Esophagus muscularis mucosa (tissue), 4 donors: ENCODE results near the gene SCNN1B. TPM values are rescaled to one million over a fixed set of nuclear protein-coding genes. Genes with fewer than 3 reads are reported as not detected.

Source experiments
- DNase-seq: peaks from one replicate; pipeline ENCODE4 v3.0.0-alpha.2; 2017; ENCODE audit errors: extremely low spot score
- H3K27ac ChIP-seq, 4 donors: fragments of 200-600 bp; sonication (generic); replicated peaks in 1 of 4; 1 replicate in 3 of 4; 2 replicates in 1 of 4; pipeline ENCODE4 v1.5.1; 2016 to 2019; ENCODE audit warnings: mild to moderate bottlenecking in 1 of 4
- H3K27me3 ChIP-seq, 4 donors: fragments of 200-600 bp; sonication (generic); one replicate each; pipeline versions ENCODE4 v1.5.1 to v1.6.0; 2016 to 2019
- H3K36me3 ChIP-seq, 4 donors: fragments of 200-600 bp; sonication (generic); one replicate each; pipeline ENCODE4 v1.5.1; 2016 to 2019
- H3K4me1 ChIP-seq, 4 donors: fragments of 200-600 bp; sonication (generic); one replicate each; pipeline ENCODE4 v1.5.1; 2016 to 2019
- H3K4me3 ChIP-seq, 4 donors: fragments of 200-600 bp; sonication (generic); 1 replicate in 2 of 4; 2 replicates in 2 of 4; pipeline ENCODE4 v1.5.1; 2016 to 2019; ENCODE audit warnings: mild to moderate bottlenecking in 4 of 4, moderate library complexity in 1 of 4
- H3K9me3 ChIP-seq, 4 donors: fragments of 200-600 bp; sonication (generic); 1 replicate in 3 of 4; 2 replicates in 1 of 4; pipeline ENCODE4 v1.5.1; 2016 to 2019
- CTCF ChIP-seq, 3 experiments: fragments of 200-600 bp in 2 of 3; fragments of 450-650 bp in 1 of 3; sonication (generic) in 2 of 3; IDR thresholded peaks; one replicate each; pipeline ENCODE4 v1.5.1; 2017 to 2019; ENCODE audit warnings: antibody characterized with exemption in 3 of 3, mild to moderate bottlenecking in 2 of 3, moderate library complexity in 1 of 3
- EP300 ChIP-seq: sonication (generic); formaldehyde crosslinking; IDR thresholded peaks from one replicate; pipeline ENCODE4 v1.6.1; 2017; ENCODE audit warnings: antibody characterized with exemption
- POLR2A ChIP-seq: fragments of 450-650 bp; IDR thresholded peaks from one replicate; pipeline ENCODE4 v1.6.1; 2017; ENCODE audit warnings: antibody characterized with exemption, moderate library complexity, mild to moderate bottlenecking, low read depth
- POLR2AphosphoS5 ChIP-seq, 2 donors: sonication (generic); formaldehyde crosslinking; IDR thresholded peaks; one replicate each; pipeline ENCODE4 v1.6.1; 2017; ENCODE audit warnings: antibody characterized with exemption in 2 of 2
- WGBS: methylation state at CpG from one replicate; pipeline ENCODE4 v1.1.5; 2018; 5-methylcytosine and 5-hydroxymethylcytosine counted together
- intact Hi-C: fragments of 100-400 bp; cut with DNase I; formaldehyde crosslinking; loops from one replicate; pipeline ENCODE4 v1.15.1; 2023
- total RNA-seq, 4 donors: library from RNA; depleted of rRNA; stranded (reverse); fragments of >200 nt; gene quantifications; one replicate each; pipeline versions ENCODE4 v1.1.0 to v1.2.1, GENCODE V29; 2016

SCNN1B gene
- total RNA-seq, 4 donors from 2014 or later, result 1.2 to 4.2 (median 4.0) TPM

GRCh38 chr16:23290189-23291062, 11.7 kb upstream of the SCNN1B start:
- 80% methylated on average over 12 of the region's 12 CpGs for WGBS
- no peak overlapping the region for H3K4me3 ChIP-seq
- no peaks in the 10 kb centered on the region for H3K4me1 ChIP-seq
- H3K27ac ChIP-seq, result no peak overlapping the region
- H3K27me3 ChIP-seq, result peaks cover 0 to 13% (median 0%) of the 10 kb centered on the region in 4 donors
- no peaks in the 10 kb centered on the region for H3K36me3 ChIP-seq
- TF ChIP-seq EP300 (no peak), CTCF (IDR thresholded peaks at IDR 0.05) (no peak), POLR2A (no peak), POLR2AphosphoS5 (IDR thresholded peaks at IDR 0.05) (no peak)
- no peak for DNase-seq
- H3K9me3 ChIP-seq, result no peaks in the 10 kb centered on the region
- intact Hi-C loops, result no loop called here

- no peak overlapping the region for H3K4me3 ChIP-seq
- intact Hi-C loops, result no loop called here
- H3K9me3 ChIP-seq, result no peaks in the 10 kb centered on the region
- DNase-seq, result no peak
- H3K27me3 ChIP-seq, result peaks cover 0 to 27% (median 0%) of the 10 kb centered on the region in 4 donors
- H3K4me1 ChIP-seq, result no peaks in the 10 kb centered on the region
- H3K36me3 ChIP-seq, result no peaks in the 10 kb centered on the region
- 76% methylated on average over 6 of the region's 6 CpGs for WGBS
- H3K27ac ChIP-seq, result no peak overlapping the region
- TF ChIP-seq POLR2AphosphoS5 (IDR thresholded peaks at IDR 0.05) (no peak), EP300 (no peak), CTCF (IDR thresholded peaks at IDR 0.05) (no peak), POLR2A (no peak)
These were observed 9.1 kb upstream of the SCNN1B start for GRCh38 chr16:23293016-23293415.

GRCh38 chr16:23294260-23294659, 7.8 kb upstream of the SCNN1B start:
- Histone ChIP-seq H3K4me1 (no peaks in the 10 kb centered on the region), H3K27me3 (peaks cover 0 to 38% (median 0%) of the 10 kb centered on the region in 4 donors), H3K36me3 (no peaks in the 10 kb centered on the region), H3K27ac (no peak overlapping the region), H3K4me3 (no peak overlapping the region), H3K9me3 (no peaks in the 10 kb centered on the region)
- no peak for TF ChIP-seq EP300
- no peak for TF ChIP-seq CTCF (IDR thresholded peaks at IDR 0.05)
- TF ChIP-seq POLR2AphosphoS5 (IDR thresholded peaks at IDR 0.05), result no peak
- no peak for TF ChIP-seq POLR2A
- 86% methylated on average over 2 of the region's 2 CpGs for WGBS
- intact Hi-C loops, result no loop called here
- no peak for DNase-seq

GRCh38 chr16:23296994-23297393, 5.1 kb upstream of the SCNN1B start:
- H3K27ac ChIP-seq, result no peak overlapping the region
- H3K4me3 ChIP-seq, result no peak overlapping the region
- DNase-seq, result no peak
- TF ChIP-seq EP300 (no peak), CTCF (IDR thresholded peaks at IDR 0.05) (peak in 1 of 3 experiments; percentile 6)
- 82% methylated on average over 3 of the region's 3 CpGs for WGBS
- intact Hi-C loops, result no loop called here
- H3K9me3 ChIP-seq, result no peaks in the 10 kb centered on the region
- no peaks in the 10 kb centered on the region for H3K36me3 ChIP-seq
- H3K27me3 ChIP-seq, result peaks cover 0 to 59% (median 8%) of the 10 kb centered on the region in 4 donors
- H3K4me1 ChIP-seq, result peaks cover 1 to 6% (median 4%) of the 10 kb centered on the region in 4 donors
